HG03108 (cell line): ENCODE measurements around the gene TENM3.

Experiments used
- ATAC-seq: cut with Tn5 transposase; IDR thresholded peaks from one replicate; pipeline ENCODE4 v1.9.1; 2021; ENCODE audit warnings: moderate library complexity; ENCODE audit not compliant: unreplicated experiment

Gene TENM3

DNA sequence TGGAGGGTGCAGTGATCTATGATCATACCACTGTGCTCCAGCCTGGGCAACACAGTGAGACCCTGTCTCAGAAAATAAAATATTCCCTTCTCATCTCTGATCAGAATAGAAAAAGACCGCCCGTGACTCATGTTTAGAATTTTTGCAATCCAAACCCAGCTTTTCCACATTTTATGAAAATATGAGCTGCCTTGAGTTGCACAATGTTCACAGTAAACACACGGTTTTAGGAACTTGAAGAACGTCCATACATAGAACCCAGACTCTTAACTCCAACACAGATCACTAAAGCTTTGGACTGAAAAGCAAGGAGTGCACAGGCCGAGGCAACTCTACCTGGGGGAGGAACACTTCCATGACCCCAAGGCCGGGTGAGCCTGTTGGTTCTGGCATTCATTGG lies 305.0 kb downstream of the TENM3 start:
- no peak for ATAC-seq

- no peak for ATAC-seq
These were observed 306.2 kb downstream of the TENM3 start for GRCh38 chr4:182549356-182549755.

- no peak for ATAC-seq
These were observed 309.7 kb downstream of the TENM3 start for GRCh38 chr4:182552948-182553347.

DNA sequence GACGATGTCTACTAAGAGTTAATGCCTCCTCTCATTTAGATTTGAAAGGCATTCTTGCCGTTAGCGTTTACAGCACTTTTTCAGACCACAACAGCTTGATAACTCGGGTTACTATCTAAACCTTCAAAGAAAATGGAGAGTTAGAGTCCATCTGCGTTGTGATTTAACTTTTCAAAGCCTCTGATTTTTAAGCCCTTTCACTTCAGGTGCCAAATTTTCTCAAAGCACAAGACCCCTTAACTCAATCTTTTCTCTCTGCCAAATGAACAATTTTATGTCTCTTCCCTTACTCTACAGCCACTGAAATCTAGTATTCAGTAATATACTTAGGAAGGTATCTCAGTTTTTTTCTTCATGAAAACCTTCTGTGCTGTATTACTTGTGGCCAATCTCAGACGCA lies 310.5 kb downstream of the TENM3 start:
- no peak for ATAC-seq

GRCh38 chr4:182554736-182555135 lies 311.5 kb downstream of the TENM3 start:
- no peak for ATAC-seq

- no peak for ATAC-seq
These were observed 312.8 kb downstream of the TENM3 start for GRCh38 chr4:182555997-182556418.

DNA sequence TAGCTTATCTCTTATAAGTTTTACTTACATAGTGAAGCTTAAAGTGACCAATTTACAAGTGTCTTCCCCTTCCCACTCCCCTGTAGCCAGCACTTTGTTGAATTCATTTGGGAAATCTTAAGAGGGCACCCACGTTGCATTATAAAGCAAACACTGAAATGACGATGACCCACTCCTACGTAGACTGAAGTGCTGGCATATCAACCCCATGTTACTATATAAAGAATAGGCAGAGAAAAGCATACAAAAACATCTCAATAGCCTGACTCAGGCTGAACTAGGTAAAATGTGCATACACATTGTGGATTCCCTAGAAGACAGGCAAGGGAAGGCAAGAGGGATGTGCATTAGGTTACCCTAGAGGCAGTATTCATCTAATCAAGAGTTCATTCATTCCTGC lies 313.4 kb downstream of the TENM3 start:
- ATAC-seq, result no peak

DNA sequence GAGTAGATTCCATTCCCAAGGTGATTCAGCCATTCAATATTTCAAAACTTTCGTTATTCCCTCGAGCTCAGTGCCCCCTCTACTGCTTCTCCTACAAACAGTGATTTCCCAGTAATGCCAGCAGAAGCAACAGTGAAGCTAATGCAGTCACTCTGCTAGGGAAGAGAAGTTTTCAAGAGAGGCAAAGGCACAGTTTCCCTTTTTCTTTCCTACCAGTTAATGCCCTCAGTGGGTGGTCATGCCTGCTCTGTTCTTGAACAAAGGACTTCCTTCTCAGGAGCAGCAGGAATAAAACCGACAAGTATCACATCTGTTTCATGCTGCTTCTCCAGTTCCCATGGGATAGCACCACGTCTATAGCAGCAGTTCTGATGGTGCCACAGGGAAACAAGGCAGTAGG lies 317.2 kb downstream of the TENM3 start:
- ATAC-seq, result no peak

- no peak for ATAC-seq
These were observed 319.1 kb downstream of the TENM3 start for GRCh38 chr4:182562350-182562749.

DNA sequence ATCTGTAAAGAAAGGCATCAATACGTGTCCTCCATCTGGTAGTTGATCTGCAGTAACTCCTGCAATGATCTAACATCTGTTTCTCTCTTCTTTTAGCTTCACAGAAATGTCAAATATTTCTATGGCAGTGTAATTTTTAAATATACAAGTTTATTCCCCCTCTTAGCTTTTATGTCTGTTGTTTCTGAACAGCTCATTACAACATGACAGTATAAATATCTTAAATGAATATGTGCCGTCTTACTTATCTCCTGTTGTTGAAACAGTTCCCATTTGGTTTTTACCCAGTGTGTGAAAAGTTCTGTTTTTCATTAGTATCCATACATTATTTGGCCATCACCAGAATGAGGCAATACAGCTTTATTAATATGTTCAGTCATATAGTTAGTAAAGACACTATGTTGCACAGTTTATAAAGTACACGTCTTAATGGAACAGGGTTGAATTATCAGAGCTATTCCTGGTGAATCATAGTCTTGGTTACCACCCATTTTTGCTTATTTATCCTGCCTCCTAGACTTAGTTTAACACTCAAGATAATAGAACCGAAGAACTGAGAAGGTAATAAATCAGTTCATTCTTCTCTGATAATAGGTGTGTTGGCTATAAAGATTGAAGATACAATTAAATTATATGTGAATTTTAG lies 321.6 kb downstream of the TENM3 start:
- ATAC-seq, result no peak

DNA sequence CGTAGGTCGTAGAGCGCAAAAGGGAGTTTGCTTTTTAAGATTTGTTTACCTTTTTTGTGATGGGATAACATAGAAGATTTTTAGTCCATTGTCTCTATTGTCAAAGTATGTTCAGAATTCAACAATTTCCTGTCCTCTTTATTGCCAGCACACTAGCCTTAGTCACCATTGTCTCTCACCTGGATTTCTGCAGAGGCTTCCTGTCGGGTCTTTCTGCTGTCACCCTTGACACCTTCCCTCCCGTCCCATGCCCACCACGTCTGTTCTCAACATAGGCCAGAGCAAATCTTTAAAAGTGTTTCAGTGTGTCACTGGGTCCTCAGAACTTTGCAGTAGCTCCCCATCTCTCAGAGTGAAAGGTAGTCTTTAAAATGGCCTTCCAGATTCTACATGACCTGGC lies 323.9 kb downstream of the TENM3 start:
- no peak for ATAC-seq

GRCh38 chr4:182569561-182569960 lies 326.4 kb downstream of the TENM3 start:
- no peak for ATAC-seq

DNA sequence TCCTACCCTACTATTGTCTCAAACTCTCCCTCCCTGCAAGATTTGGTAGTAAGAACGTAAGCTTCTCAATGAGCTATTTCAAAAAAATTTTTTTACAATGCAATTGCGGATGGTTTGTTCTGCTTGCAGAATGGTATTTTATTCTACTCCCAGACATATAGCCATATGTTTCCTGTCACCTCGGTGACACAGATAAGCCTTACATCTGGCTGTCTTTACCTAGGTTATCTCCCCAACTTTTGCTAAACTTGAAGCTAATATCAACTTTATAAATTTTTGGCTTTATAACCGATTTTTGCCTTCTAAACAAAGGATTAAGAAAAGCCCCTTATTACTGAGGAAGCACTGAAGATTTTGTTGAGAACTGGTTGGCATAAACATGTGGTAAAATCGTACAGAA lies 331.5 kb downstream of the TENM3 start:
- no peak for ATAC-seq

- no peak for ATAC-seq
These were observed 332.0 kb downstream of the TENM3 start for GRCh38 chr4:182575225-182575624.

DNA sequence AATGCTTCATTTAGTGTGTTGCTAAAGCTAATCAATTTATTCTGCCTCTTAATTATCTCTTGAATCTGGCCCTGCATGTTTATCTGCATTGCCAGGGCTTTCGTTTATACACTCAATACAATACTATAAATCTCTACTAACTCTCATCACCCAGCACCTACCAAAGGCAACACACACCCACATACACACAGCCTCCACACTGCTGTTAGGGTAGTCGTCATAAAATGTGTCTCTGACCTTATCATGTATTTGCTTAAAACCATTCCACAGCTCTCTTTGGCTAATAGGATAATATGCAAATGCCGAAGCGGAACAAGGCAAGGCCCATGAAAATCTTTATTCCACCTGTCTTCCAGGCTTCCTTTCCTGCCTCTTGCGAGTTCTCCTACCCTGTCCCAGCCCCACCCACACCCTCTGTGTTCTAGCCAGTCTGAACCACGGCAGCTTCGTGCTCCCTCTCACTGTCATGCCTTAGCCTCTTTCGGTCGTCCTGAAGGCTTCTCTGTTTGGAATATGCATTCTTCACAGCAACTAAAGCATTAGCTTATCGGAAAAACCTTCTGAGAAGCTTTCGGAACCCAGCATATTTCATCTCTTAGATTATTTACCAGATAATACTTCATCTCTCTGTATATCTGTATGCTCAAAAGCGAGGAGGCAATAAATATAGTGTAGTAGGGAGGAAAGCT lies 333.5 kb downstream of the TENM3 start:
- ATAC-seq, result no peak

DNA sequence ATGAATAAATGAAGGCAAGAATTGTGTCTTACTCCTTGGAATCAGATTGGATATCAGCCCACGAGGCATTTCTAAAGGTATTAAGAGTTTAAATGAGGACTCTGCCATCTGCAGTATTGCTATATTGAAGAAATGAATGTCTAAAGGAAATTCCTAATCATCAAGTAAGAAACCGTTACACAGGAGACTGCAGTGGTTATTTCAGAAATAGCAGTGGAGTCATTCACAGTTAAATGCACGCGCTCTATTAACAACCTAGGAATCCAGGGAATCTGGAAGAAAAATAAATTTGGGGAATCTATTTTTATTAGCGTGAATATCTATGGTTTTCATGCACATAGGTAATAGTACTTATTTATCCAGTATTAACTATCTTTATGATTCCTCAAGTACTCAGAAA lies 334.2 kb downstream of the TENM3 start:
- no peak for ATAC-seq

DNA sequence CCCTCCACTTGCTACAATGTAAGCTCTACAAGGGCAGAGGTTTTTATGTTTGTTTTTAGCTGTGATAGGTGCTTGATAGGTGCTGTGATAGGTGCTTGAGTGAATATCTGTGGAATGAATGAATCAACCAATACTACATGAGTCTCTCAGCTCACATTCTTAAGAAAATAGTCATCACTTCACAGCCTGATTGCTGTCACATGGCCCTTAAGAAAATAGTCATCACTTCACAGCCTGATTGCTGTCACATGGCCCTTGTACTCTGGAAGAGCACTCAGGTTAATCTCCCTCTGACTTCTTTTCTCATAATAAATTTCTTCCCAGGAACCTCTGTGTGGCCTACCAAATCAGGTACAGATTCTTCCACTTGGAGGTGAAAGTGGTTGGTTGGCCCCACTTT lies 335.2 kb downstream of the TENM3 start:
- ATAC-seq, result no peak

DNA sequence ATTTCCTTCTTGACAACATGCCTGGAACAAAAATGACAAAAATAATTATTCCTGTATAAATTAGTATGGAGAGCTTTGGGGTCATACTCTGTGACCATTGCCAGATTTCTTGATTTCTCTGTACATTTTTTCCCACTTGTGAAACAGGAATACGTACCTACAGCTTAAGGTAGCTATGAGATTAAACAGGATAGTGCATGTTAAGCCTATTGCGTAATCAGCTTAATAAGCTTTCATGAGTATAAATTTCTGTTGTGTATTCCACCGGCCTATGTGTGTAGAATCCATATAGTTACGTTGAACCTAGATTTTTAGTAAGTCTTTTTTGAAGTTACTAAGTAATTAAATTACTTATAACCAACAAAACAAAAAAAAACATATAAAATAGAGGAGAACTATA lies 339.0 kb downstream of the TENM3 start:
- no peak for ATAC-seq

GRCh38 chr4:182583703-182584415 lies 340.7 kb downstream of the TENM3 start:
- no peak for ATAC-seq

- ATAC-seq, result no peak
These were observed 342.1 kb downstream of the TENM3 start for GRCh38 chr4:182585321-182585720.

GRCh38 chr4:182589100-182589499 lies 345.9 kb downstream of the TENM3 start:
- no peak for ATAC-seq

- ATAC-seq, result no peak
These were observed 350.2 kb downstream of the TENM3 start for GRCh38 chr4:182593402-182593801.
